Measurements from ENCODE around the gene PRMT5. TPM values are rescaled to one million over a fixed set of nuclear protein-coding genes. Genes with fewer than 3 reads are reported as not detected.
"Not testable (repeated sequence)": the region's sequence is repeated elsewhere in the genome, so short reads cannot be mapped to it uniquely, and the experiment has no call there.

Gene PRMT5
- total RNA-seq, 2 experiments from 2014 or later = 52.6 to 56.8 TPM

DNA sequence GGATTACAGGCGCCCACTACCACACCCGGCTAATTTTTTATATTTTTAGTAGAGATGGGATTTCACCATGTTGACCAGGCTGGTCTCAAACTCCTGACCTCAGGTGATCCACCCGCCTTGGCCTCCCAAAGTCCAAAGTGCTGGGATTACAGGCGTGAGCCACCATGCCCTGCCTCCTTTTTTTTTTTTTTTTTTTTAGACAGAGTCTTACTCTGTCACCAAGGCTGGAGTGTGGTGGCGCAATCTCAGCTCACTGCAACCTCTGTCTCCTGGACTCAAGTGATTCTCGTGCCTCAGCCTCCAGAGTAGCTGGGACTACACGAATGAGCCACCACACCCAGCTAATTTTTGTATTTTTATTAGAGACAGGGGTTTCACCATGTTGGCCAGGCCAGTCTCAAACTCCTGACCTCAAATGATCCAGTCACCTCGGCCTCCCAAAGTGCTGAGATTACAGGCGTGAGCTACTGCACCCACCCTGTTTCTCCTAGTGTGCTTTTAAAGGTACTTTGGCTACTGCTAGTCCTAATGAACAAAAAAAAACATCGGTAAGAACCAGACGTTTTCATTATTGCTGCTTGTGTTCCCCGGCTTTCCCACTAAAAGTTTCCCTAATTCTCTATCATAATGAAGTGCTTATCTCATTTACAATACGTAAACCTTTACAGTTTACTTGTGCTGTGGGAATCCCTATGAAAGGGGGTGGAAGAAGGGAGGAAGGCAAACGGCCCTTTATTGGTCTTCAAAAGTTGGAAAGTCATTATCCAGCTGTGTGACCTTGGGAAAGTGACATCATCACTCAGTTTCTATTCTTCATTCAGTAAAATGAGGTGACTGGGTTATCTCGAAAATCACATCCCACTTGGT is 37.0 kb upstream of the PRMT5 start:
- not testable (repeated sequence) for H3K9me3 Mint-ChIP-seq; DNase-seq; H3K27me3 Mint-ChIP-seq; H3K36me3 Mint-ChIP-seq (ENCODE audit: low read depth); H3K4me3 Mint-ChIP-seq; H3K4me1 Mint-ChIP-seq; H3K27ac Mint-ChIP-seq
- POLR2A ChIA-PET = interaction anchor here (0.7 kb wide), 1 partner anchor 143 kb away, joined by 4 read pairs; no protein-coding TSS in a partner anchor
- CTCF ChIA-PET = interaction anchor here (0.7 to 1.3 kb wide), 4 partner anchors 20 to 1241 kb away, joined by 3 read pairs; no protein-coding TSS in a partner anchor

- Mint-ChIP-seq H3K9me3 (no peaks in the 10 kb centered on the region), H3K36me3 (ENCODE audit: low read depth) (no peaks in the 10 kb centered on the region), H3K27me3 (peaks cover 4% of the 10 kb centered on the region), H3K27ac (no peak overlapping the region), H3K4me1 (peaks cover 8% of the 10 kb centered on the region), H3K4me3 (no peak overlapping the region)
- ChIA-PET POLR2A (no interaction called here), CTCF (interaction anchor here (1.1 to 2.7 kb wide), 5 partner anchors 11 to 96 kb away, joined by 3 to 11 read pairs (median 7); partner anchors contain the start of genes AJUBA and CDH24)
- no peak for DNase-seq
These were observed 33.0 kb upstream of the PRMT5 start for GRCh38 chr14:22962061-22962676.

- POLR2A ChIA-PET = interaction anchor here (0.5 to 1.2 kb wide), 3 partner anchors 9 to 37 kb away, joined by 3 to 4 read pairs (median 3); partner anchors contain the start of gene RBM23
- Mint-ChIP-seq H3K27me3 (peaks cover 4% of the 10 kb centered on the region), H3K4me3 (peak overlapping the region; percentile 95)
These were observed 26.8 kb upstream of the PRMT5 start for GRCh38 chr14:22955702-22956569.

DNA sequence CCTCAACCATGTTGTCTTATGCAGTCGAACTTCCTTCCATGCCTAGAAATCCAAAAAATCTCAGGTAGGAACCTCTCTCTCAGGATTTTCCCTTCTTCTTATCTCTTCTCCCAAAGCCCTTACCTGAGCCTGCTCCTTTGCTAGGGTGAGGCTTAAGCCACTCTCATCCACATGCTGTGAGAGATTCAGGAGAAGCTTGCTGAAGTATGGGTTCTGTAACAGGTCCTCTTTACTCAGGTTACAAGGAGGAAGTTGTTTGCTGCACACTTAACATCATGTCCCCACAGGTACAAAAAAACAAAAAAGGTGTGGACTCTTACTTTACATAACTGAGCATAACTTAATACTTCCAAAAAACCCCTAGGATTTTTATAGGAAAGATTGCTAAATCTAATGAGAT is 23.2 kb upstream of the PRMT5 start:
- no peak overlapping the region for H3K27ac Mint-ChIP-seq
- ChIA-PET CTCF (interaction anchor here (0.6 to 1.0 kb wide), 3 partner anchors 22 to 85 kb away, joined by 3 to 4 read pairs (median 3); no protein-coding TSS in a partner anchor), POLR2A (no interaction called here)
- no peaks in the 10 kb centered on the region for H3K9me3 Mint-ChIP-seq
- H3K27me3 Mint-ChIP-seq = no peaks in the 10 kb centered on the region
- DNase-seq = no peak
- H3K4me3 Mint-ChIP-seq = no peak overlapping the region
- peaks cover 29% of the 10 kb centered on the region for H3K4me1 Mint-ChIP-seq
- H3K36me3 Mint-ChIP-seq (ENCODE audit: low read depth) = peaks cover 39% of the 10 kb centered on the region

More at GRCh38 chr14:22955702-22956569, 26.8 kb upstream of the PRMT5 start:
- Mint-ChIP-seq H3K27ac (peak overlapping the region; percentile 94), H3K4me1 (peaks cover 35% of the 10 kb centered on the region), H3K9me3 (no peaks in the 10 kb centered on the region), H3K36me3 (ENCODE audit: low read depth) (peaks cover 31% of the 10 kb centered on the region)
- CTCF ChIA-PET = interaction anchor here (0.8 to 4.1 kb wide), 10 partner anchors 9 to 113 kb away, joined by 3 to 21 read pairs (median 4); partner anchors contain the start of genes AJUBA and PRMT5
- DNase-seq = no peak

GRCh38 chr14:22951795-22952194 is 22.6 kb upstream of the PRMT5 start:
- POLR2A ChIA-PET, H3K27ac Mint-ChIP-seq, DNase-seq, H3K9me3 Mint-ChIP-seq, H3K4me3 Mint-ChIP-seq, H3K27me3 Mint-ChIP-seq: not testable (repeated sequence)
- Mint-ChIP-seq H3K4me1 (peaks cover 25% of the 10 kb centered on the region), H3K36me3 (ENCODE audit: low read depth) (peaks cover 43% of the 10 kb centered on the region)
- CTCF ChIA-PET = interaction anchor here (0.6 to 1.0 kb wide), 3 partner anchors 21 to 84 kb away, joined by 3 to 4 read pairs (median 3); no protein-coding TSS in a partner anchor

DNA sequence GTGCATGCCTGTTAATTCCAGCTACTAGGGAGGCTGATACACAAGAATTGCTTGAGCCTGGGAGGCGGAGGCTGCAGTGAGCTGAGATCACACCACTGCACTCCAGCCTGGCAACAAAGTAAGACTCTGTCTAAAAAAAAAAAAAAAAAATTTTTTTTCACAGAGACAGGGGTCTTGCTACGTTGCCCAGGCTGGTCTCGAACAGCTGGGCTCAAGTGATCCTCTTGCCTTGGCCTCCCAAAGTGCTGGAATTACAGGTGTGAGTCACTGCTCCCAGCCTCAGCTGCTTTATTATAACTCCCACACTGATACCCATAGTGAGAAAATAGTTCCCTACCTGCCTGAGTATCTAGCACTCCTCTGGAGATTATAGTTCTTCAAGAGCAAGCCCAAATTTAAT is 16.5 kb upstream of the PRMT5 start:
- POLR2A ChIA-PET = no interaction called here
- no peak overlapping the region for H3K27ac Mint-ChIP-seq

GRCh38 chr14:22939684-22940083 is 10.5 kb upstream of the PRMT5 start:
- peaks cover 16% of the 10 kb centered on the region for H3K36me3 Mint-ChIP-seq (ENCODE audit: low read depth)
- H3K4me1 Mint-ChIP-seq = no peaks in the 10 kb centered on the region
- ChIA-PET CTCF (interaction anchor here (0.6 to 3.7 kb wide), 4 partner anchors 10 to 942 kb away, joined by 3 to 14 read pairs (median 4); partner anchors contain the start of gene PRMT5), POLR2A (no interaction called here)
- H3K9me3 Mint-ChIP-seq = no peaks in the 10 kb centered on the region
- no peaks in the 10 kb centered on the region for H3K27me3 Mint-ChIP-seq
- DNase-seq = no peak
- no peak overlapping the region for H3K27ac Mint-ChIP-seq
- H3K4me3 Mint-ChIP-seq = no peak overlapping the region

More for the DNA sequence above, 16.5 kb upstream of the PRMT5 start:
- Mint-ChIP-seq H3K4me1 (no peaks in the 10 kb centered on the region), H3K4me3 (no peak overlapping the region), H3K9me3 (no peaks in the 10 kb centered on the region), H3K36me3 (ENCODE audit: low read depth) (peaks cover 31% of the 10 kb centered on the region), H3K27me3 (no peaks in the 10 kb centered on the region)
- DNase-seq = no peak
- CTCF ChIA-PET = interaction anchor here (1.0 to 1.5 kb wide), 4 partner anchors 10 to 74 kb away, joined by 3 to 8 read pairs (median 4); partner anchors contain the start of gene LRP10

DNA sequence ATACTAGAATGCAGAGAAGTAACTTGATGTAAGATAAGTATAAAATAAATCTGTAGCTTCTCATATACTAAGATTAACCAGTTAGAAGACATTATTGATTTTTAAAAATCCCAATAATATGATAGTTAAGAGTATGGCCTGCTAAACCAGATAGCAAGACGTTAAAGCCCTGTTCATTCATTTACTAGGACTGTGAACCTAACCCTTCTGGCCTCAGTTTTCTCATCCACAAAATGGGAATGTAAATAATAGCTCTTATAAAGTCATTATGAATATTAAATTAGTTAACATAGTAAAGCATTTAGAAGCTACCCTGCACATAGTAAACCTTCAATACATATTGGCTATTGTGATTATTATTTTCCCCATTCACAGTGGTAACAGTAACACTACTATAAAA is 6.0 kb upstream of the PRMT5 start:
- no peak for DNase-seq
- no peak overlapping the region for H3K27ac Mint-ChIP-seq
- H3K27me3 Mint-ChIP-seq = no peaks in the 10 kb centered on the region
- H3K4me3 Mint-ChIP-seq = no peak overlapping the region
- no peaks in the 10 kb centered on the region for H3K9me3 Mint-ChIP-seq
- H3K36me3 Mint-ChIP-seq (ENCODE audit: low read depth) = peaks cover 6% of the 10 kb centered on the region
- POLR2A ChIA-PET = no interaction called here
- CTCF ChIA-PET = interaction anchor here (0.6 to 1.4 kb wide), 2 partner anchors 134 to 270 kb away, joined by 3 to 4 read pairs; no protein-coding TSS in a partner anchor
- peaks cover 5% of the 10 kb centered on the region for H3K4me1 Mint-ChIP-seq

DNA sequence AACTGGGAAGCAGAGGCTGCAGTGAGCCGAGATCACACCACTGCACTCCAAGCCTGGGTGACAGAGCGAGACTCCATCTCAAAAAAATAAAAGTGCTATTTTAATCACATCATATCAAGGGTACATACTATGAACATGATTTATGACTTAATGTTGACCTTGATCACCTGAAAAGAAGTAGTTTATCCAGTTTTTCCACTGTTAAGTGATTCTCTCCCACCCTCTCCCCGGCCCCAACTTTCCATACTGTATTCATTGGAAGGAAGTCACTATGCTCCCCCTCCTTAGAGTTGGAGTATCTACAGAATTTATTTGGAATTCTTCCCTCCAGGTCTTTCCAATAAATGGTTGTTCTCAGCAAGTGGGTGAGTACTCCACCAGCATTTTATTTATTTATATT is 3.0 kb upstream of the PRMT5 start:
- Mint-ChIP-seq H3K4me1 (peaks cover 16% of the 10 kb centered on the region), H3K27me3 (no peaks in the 10 kb centered on the region), H3K4me3 (no peak overlapping the region), H3K27ac (no peak overlapping the region), H3K9me3 (no peaks in the 10 kb centered on the region), H3K36me3 (ENCODE audit: low read depth) (peaks cover 4% of the 10 kb centered on the region)
- no peak for DNase-seq
- CTCF ChIA-PET = no interaction called here
- POLR2A ChIA-PET = no interaction called here

DNA sequence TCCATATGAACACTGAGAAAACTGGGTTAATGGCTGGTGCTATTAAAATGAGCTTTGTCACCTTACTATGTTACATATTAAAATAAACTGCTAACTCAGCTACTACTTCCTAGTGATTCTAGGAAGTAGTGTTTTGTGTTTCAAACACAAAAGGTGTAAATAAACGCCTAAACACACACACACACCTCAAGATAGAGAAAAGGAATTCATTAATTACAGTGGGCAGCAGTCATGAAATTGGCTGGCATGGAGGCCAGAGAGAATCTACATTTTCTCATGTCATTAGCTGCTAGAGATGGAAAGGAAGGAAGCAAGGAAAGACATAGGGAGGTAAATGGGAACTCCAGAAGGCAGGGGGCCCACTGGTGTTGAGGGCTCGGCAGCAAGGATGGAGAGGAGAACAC is 787 bp upstream of the PRMT5 start:
- Mint-ChIP-seq H3K4me1 (peaks cover 27% of the 10 kb centered on the region), H3K9me3 (no peaks in the 10 kb centered on the region), H3K27ac (no peak overlapping the region), H3K36me3 (ENCODE audit: low read depth) (peaks cover 16% of the 10 kb centered on the region), H3K27me3 (no peaks in the 10 kb centered on the region), H3K4me3 (no peak overlapping the region)
- CTCF ChIA-PET = interaction anchor here (0.5 to 3.2 kb wide), 29 partner anchors 9 to 419 kb away, joined by 3 to 45 read pairs (median 7); partner anchors contain the start of genes AJUBA, CDH24, HAUS4 and RBM23
- POLR2A ChIA-PET = interaction anchor here (0.7 to 1.0 kb wide), 3 partner anchors 26 to 59 kb away, joined by 3 read pairs; no protein-coding TSS in a partner anchor
- no peak for DNase-seq

DNA sequence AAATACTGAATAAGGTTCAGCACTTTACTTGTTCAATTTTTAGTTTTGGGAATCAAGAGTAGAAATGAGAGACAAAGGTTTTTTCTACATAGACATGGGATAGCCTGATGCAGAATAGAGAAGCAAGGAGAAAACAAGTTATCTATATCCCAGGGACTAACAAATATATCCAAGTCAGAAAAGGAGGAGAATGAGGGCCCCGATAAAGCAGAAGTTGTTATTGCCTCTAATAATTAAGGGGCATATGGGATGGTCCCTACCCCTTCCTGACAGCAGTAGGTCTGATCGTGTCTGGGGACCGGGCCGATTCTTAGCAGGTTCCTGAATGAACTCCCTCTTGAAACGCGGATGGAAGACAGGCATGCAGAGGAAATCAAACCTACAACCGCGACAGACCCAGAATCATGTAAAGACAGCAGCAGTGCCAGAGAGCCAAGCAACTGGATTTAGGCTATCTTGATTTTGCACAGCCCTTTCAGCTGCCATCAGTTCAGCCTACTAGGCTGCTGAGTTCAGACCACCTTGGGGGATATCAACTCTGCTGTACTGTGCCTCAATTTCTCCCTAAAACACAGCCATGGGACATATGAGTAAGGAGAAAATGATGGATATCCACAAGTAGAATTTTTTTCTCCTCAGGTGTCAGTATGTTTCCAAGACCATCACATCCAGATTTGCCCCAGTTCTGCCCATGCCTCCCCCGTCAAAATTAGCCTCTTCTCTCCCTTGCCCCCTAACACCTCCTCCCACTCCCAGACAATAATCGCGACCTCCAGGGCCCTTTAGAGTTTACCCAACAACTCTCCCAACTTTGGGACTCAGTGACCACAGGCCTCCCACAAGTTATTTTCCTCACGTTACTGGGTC is 706 bp downstream of the PRMT5 start:
- Mint-ChIP-seq H3K36me3 (ENCODE audit: low read depth) (peaks cover 24% of the 10 kb centered on the region), H3K4me3 (no peak overlapping the region), H3K27ac (no peak overlapping the region), H3K9me3 (no peaks in the 10 kb centered on the region), H3K4me1 (peaks cover 27% of the 10 kb centered on the region), H3K27me3 (no peaks in the 10 kb centered on the region)
- CTCF ChIA-PET = interaction anchor here (0.7 to 3.2 kb wide), 21 partner anchors 10 to 372 kb away, joined by 3 to 45 read pairs (median 7); partner anchors contain the start of genes AJUBA, CDH24, DAD1 and HAUS4
- POLR2A ChIA-PET = interaction anchor here (0.5 kb wide), 1 partner anchor 78 kb away, joined by 3 read pairs; no protein-coding TSS in a partner anchor
- DNase-seq = peak; percentile 16

Data from activated CD4-positive, alpha-beta T cell treated with anti-CD3 and anti-CD28 coated beads, Interleukin-2, amount 10 ng/mL, durations not matched to agents 7 days and 5 days (primary cell).